H1 (cell line): ENCODE measurements around the gene GPBP1L1. TPM values are rescaled to one million over a fixed set of nuclear protein-coding genes. Genes with fewer than 3 reads are reported as not detected.
A peak's percentile ranks its signal among the peaks of the same experiment; 100 is the strongest.

Experiments
- ASH2L ChIP-seq: fragments of 200-600, 300-600 bp; sonication (generic); IDR thresholded peaks from one replicate; pipeline ENCODE4 v1.7.1; 2017; ENCODE audit warnings: low read length
- BACH1 ChIP-seq: IDR thresholded peaks from 2 replicates; pipeline ENCODE4 v1.6.1; 2012; ENCODE audit warnings: low read length, improper control_type of control experiment
- CBX5 ChIP-seq: fragments of 300-800, 300-1000 bp; sonication (generic); IDR thresholded peaks from 2 replicates; pipeline ENCODE4 v1.7.1; 2016; ENCODE audit warnings: antibody characterized with exemption, low read length, low read depth
- E2F6 ChIP-seq: IDR thresholded peaks from 2 replicates; pipeline ENCODE4 v1.6.1; 2012; ENCODE audit warnings: inconsistent platforms
- GTF2F1 ChIP-seq: IDR thresholded peaks from 2 replicates; pipeline ENCODE4 v1.6.1; 2012; ENCODE audit warnings: low read depth, low read length, improper control_type of control experiment, borderline replicate concordance
- MAX ChIP-seq: IDR thresholded peaks from 2 replicates; pipeline ENCODE4 v1.6.1; 2012; ENCODE audit warnings: inconsistent platforms
- PHF8 ChIP-seq: fragments of 200-600 bp; sonication (generic); conservative IDR thresholded peaks from 2 replicates; pipeline ENCODE4 v1.7.1; 2012; ENCODE audit warnings: low read depth, mild to moderate bottlenecking, inconsistent platforms, low read length, moderate library complexity
- POLR2A ChIP-seq, 2 experiments: IDR thresholded peaks; 1 replicate in 1 of 2; 2 replicates in 1 of 2; pipeline ENCODE4 v1.6.1; 2011; ENCODE audit warnings: low read depth in 2 of 2, low read length in 2 of 2, mild to moderate bottlenecking in 2 of 2; ENCODE audit errors: control extremely low read depth in 1 of 2
- RFX5 ChIP-seq: IDR thresholded peaks from 2 replicates; pipeline ENCODE4 v1.6.1; 2011; ENCODE audit warnings: low read depth, low read length, improper control_type of control experiment, borderline replicate concordance
- SAP30 ChIP-seq: fragments of 300-600 bp; sonication (generic); IDR thresholded peaks from 2 replicates; pipeline ENCODE4 v1.7.1; 2012; ENCODE audit warnings: low read length, moderate library complexity, mild to moderate bottlenecking, inconsistent platforms; ENCODE audit not compliant: insufficient read depth, insufficient replicate concordance
- SIN3A ChIP-seq, 2 experiments: IDR thresholded peaks in 1 of 2; conservative IDR thresholded peaks in 1 of 2; 2 replicates each; pipeline ENCODE4 v1.6.1; 2011 to 2012; ENCODE audit warnings: low read length in 2 of 2, improper control_type of control experiment in 1 of 2, low read depth in 1 of 2, mild to moderate bottlenecking in 1 of 2
- SIX5 ChIP-seq: IDR thresholded peaks from 2 replicates; pipeline ENCODE4 v1.6.1; 2011; ENCODE audit warnings: mild to moderate bottlenecking, low read depth, low read length
- SUZ12 ChIP-seq: fragments of 200-600 bp; sonication (generic); IDR thresholded peaks from 2 replicates; pipeline ENCODE4 v1.6.1; 2012; ENCODE audit warnings: mild to moderate bottlenecking, inconsistent platforms, low read length, moderate library complexity, mixed read lengths
- TAF1 ChIP-seq: IDR thresholded peaks from 2 replicates; pipeline ENCODE4 v1.6.1; 2011; ENCODE audit warnings: mild to moderate bottlenecking, low read depth, low read length
- YY1 ChIP-seq: IDR thresholded peaks from 2 replicates; pipeline ENCODE4 v1.6.1; 2011; ENCODE audit warnings: low read depth, mild to moderate bottlenecking, low read length
- polyA plus RNA-seq, 7 experiments: library from polyadenylated mRNA; depleted of rRNA in 3 of 7; stranded (reverse) in 5 of 7; unstranded in 2 of 7; fragments of >200 nt in 5 of 7; fragments of 200-250 nt in 2 of 7; gene quantifications; 1 replicate in 5 of 7; 2 replicates in 1 of 7; 4 replicates in 1 of 7; pipeline versions ENCODE4 v1.2.1 to v1.2.3, GENCODE V29; 2011 to 2013; ENCODE audit warnings: missing spikeins in 2 of 7, mixed read lengths in 2 of 7
- total RNA-seq: library from RNA; stranded (reverse); fragmentation: NEBNext Ultra II Directional; extraction: Animal tissue kit (Norgen Biotek cat#: 25700); gene quantifications from 2 replicates; pipeline ENCODE4 v1.2.1, GENCODE V29; 2021

GPBP1L1 gene
- total and polyA plus RNA-seq, 2 of the 8 experiments (the other 6 are each of a cell fraction or from before 2014, with no cell fraction given) = 70.1 to 119 TPM

GRCh38 chr1:45584351-45585109 is 101.8 kb downstream of the GPBP1L1 start (continued):
- TF ChIP-seq SUZ12 = no peak
- TF ChIP-seq POLR2A (IDR thresholded peaks at IDR 0.05; ENCODE audit: control extremely low read depth in 1 of 2, low read depth in 2 of 2, low read length in 2 of 2) = peak in 1 of 2 experiments; percentile 91; a peak in 2 of 3 replicates
- TF ChIP-seq SIN3A (conservative IDR thresholded peaks at IDR 0.05 in 1 of 2, IDR thresholded peaks at IDR 0.05 in 1 of 2; ENCODE audit: low read depth in 1 of 2, low read length in 2 of 2) = peak; percentile 39 to 85; a peak in 1 of 4 replicates
- TF ChIP-seq SIX5 = no peak
- 0 out of 2 replicates have a peak, but pooled peaks have one; percentile 35 for TF ChIP-seq GTF2F1
- peak; percentile 80 for TF ChIP-seq MAX
- peak; percentile 88 for TF ChIP-seq E2F6
- TF ChIP-seq SAP30 = peak; percentile 92
- peak; percentile 47 for TF ChIP-seq RFX5
- TF ChIP-seq YY1 = peak; percentile 92
- TF ChIP-seq PHF8 = peak; percentile 61
- peak; percentile 76 for TF ChIP-seq TAF1
- TF ChIP-seq ASH2L = peak; percentile 19
- no peak for TF ChIP-seq BACH1
- TF ChIP-seq CBX5 = no peak
